SK-N-SH treated with all-trans-retinoic acid at 6 μM for 48 hours (cell line): Measurements from ENCODE around the gene MLPH.

Source experiments
- ARNTL ChIP-seq: fragments of 450-650 bp; formaldehyde crosslinking; IDR thresholded peaks from 2 replicates; pipeline ENCODE4 v1.5.0; 2020; ENCODE audit warnings: low read depth, mild to moderate bottlenecking, moderate library complexity, borderline replicate concordance
- BACH2 ChIP-seq: fragments of 250-450 bp; sonication (Bioruptor Pico); IDR thresholded peaks from 2 replicates; pipeline ENCODE4 v1.9.0; 2021; ENCODE audit warnings: mild to moderate bottlenecking, borderline replicate concordance
- GLIS3 ChIP-seq: fragments of 250-450 bp; sonication (Bioruptor Pico); IDR thresholded peaks from 2 replicates; pipeline ENCODE4 v1.5.0; 2020; ENCODE audit warnings: mild to moderate bottlenecking, moderate library complexity
- OSR1 ChIP-seq: fragments of 250-450 bp; sonication (Bioruptor Pico); IDR thresholded peaks from 2 replicates; pipeline ENCODE4 v1.8.0; 2022; ENCODE audit warnings: moderate library complexity, mild to moderate bottlenecking, inconsistent platforms
- TCF4 ChIP-seq: fragments of 250-450 bp; sonication (Bioruptor Pico); IDR thresholded peaks from 2 replicates; pipeline ENCODE4 v1.8.0; 2021; ENCODE audit warnings: mild to moderate bottlenecking, moderate library complexity, borderline replicate concordance
- TOX ChIP-seq: fragments of 250-450 bp; sonication (Bioruptor Pico); IDR thresholded peaks from 2 replicates; pipeline ENCODE4 v1.8.0; 2021; ENCODE audit warnings: mild to moderate bottlenecking, moderate library complexity, borderline replicate concordance
- ZC3H10 ChIP-seq: fragments of 250-450 bp; sonication (Bioruptor Pico); IDR thresholded peaks from 2 replicates; pipeline ENCODE4 v1.5.1; 2021; ENCODE audit warnings: mild to moderate bottlenecking, moderate library complexity
- ZFP3 ChIP-seq: fragments of 250-450 bp; sonication (Bioruptor Pico); IDR thresholded peaks from 2 replicates; pipeline ENCODE4 v1.5.0; 2020; ENCODE audit warnings: mild to moderate bottlenecking, moderate library complexity
- ZNF565 ChIP-seq: fragments of 450-650 bp; formaldehyde crosslinking; conservative IDR thresholded peaks from 2 replicates; pipeline ENCODE4 v1.5.0; 2020; ENCODE audit warnings: low read depth, mild to moderate bottlenecking, moderate library complexity
- ZNF70 ChIP-seq: fragments of 450-650 bp; formaldehyde crosslinking; IDR thresholded peaks from 2 replicates; pipeline ENCODE4 v1.5.0; 2020; ENCODE audit warnings: mild to moderate bottlenecking, moderate library complexity
- TF ChIP-seq, protein P1 (sequence below): fragments of 250-450 bp; sonication (Bioruptor Pico); IDR thresholded peaks from 2 replicates; pipeline ENCODE4 v1.8.0; 2020; ENCODE audit warnings: mild to moderate bottlenecking, moderate library complexity, borderline replicate concordance
- TF ChIP-seq, protein P2 (sequence below): fragments of 250-450 bp; sonication (Bioruptor Pico); IDR thresholded peaks from 2 replicates; pipeline ENCODE4 v1.8.0; 2021; ENCODE audit warnings: low read depth, mild to moderate bottlenecking, moderate library complexity, borderline replicate concordance
- TF ChIP-seq, protein P3 (sequence below): fragments of 250-450 bp; sonication (Bioruptor Pico); IDR thresholded peaks from 2 replicates; pipeline ENCODE4 v1.5.1; 2020; ENCODE audit warnings: low read depth, mild to moderate bottlenecking, moderate library complexity
- TF ChIP-seq, protein P4 (sequence below): fragments of 250-450 bp; sonication (Bioruptor Pico); IDR thresholded peaks from 2 replicates; pipeline ENCODE4 v1.5.1; 2021; ENCODE audit warnings: mild to moderate bottlenecking, moderate library complexity

DNA sequence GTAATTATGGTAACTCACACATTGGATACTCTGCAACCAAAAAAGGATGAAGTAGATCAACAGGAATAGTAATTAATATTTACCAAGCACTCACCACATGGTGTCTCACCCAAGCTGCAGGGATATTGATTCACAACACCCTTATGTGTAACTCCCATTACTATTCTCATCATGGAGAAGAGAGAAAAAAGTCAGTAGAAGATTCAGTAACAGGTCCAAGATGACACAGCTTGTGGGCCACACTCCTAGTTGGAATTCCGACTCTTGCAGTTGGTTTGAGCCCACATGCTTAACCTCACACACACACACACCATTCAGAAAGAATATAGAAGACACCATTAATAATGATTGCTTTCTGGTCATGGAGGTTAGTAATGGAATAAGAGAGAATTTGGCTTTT, 1.7 kb upstream of the MLPH start:
- TF ChIP-seq BACH2 (CRISPR knock-in tag) (no peak), GLIS3 (no peak), ZFP3 (no peak), ZNF565 (CRISPR knock-in tag) (no peak), TCF4 (CRISPR knock-in tag) (no peak), OSR1 (CRISPR knock-in tag) (no peak), ARNTL (CRISPR knock-in tag) (no peak), ZNF70 (CRISPR knock-in tag) (no peak), TOX (CRISPR knock-in tag) (no peak), ZC3H10 (CRISPR knock-in tag) (no peak)
- TF ChIP-seq, protein P1, sequence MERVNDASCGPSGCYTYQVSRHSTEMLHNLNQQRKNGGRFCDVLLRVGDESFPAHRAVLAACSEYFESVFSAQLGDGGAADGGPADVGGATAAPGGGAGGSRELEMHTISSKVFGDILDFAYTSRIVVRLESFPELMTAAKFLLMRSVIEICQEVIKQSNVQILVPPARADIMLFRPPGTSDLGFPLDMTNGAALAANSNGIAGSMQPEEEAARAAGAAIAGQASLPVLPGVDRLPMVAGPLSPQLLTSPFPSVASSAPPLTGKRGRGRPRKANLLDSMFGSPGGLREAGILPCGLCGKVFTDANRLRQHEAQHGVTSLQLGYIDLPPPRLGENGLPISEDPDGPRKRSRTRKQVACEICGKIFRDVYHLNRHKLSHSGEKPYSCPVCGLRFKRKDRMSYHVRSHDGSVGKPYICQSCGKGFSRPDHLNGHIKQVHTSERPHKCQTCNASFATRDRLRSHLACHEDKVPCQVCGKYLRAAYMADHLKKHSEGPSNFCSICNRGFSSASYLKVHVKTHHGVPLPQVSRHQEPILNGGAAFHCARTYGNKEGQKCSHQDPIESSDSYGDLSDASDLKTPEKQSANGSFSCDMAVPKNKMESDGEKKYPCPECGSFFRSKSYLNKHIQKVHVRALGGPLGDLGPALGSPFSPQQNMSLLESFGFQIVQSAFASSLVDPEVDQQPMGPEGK (CRISPR knock-in tag): no peak
- TF ChIP-seq, protein P2, sequence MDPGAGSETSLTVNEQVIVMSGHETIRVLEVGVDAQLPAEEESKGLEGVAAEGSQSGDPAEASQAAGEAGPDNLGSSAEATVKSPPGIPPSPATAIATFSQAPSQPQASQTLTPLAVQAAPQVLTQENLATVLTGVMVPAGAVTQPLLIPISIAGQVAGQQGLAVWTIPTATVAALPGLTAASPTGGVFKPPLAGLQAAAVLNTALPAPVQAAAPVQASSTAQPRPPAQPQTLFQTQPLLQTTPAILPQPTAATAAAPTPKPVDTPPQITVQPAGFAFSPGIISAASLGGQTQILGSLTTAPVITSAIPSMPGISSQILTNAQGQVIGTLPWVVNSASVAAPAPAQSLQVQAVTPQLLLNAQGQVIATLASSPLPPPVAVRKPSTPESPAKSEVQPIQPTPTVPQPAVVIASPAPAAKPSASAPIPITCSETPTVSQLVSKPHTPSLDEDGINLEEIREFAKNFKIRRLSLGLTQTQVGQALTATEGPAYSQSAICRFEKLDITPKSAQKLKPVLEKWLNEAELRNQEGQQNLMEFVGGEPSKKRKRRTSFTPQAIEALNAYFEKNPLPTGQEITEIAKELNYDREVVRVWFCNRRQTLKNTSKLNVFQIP (CRISPR knock-in tag): no peak
- TF ChIP-seq, protein P3, sequence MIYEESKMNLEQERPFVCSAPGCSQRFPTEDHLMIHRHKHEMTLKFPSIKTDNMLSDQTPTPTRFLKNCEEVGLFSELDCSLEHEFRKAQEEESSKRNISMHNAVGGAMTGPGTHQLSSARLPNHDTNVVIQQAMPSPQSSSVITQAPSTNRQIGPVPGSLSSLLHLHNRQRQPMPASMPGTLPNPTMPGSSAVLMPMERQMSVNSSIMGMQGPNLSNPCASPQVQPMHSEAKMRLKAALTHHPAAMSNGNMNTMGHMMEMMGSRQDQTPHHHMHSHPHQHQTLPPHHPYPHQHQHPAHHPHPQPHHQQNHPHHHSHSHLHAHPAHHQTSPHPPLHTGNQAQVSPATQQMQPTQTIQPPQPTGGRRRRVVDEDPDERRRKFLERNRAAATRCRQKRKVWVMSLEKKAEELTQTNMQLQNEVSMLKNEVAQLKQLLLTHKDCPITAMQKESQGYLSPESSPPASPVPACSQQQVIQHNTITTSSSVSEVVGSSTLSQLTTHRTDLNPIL (CRISPR knock-in tag): no peak
- TF ChIP-seq, protein P4, sequence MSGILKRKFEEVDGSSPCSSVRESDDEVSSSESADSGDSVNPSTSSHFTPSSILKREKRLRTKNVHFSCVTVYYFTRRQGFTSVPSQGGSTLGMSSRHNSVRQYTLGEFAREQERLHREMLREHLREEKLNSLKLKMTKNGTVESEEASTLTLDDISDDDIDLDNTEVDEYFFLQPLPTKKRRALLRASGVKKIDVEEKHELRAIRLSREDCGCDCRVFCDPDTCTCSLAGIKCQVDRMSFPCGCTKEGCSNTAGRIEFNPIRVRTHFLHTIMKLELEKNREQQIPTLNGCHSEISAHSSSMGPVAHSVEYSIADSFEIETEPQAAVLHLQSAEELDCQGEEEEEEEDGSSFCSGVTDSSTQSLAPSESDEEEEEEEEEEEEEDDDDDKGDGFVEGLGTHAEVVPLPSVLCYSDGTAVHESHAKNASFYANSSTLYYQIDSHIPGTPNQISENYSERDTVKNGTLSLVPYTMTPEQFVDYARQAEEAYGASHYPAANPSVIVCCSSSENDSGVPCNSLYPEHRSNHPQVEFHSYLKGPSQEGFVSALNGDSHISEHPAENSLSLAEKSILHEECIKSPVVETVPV (CRISPR knock-in tag): no peak
